Medulla oblongata (tissue), 1 donor: Measurements from ENCODE around the gene POPDC2.

ENCODE experiments used
- DNase-seq: peaks from one replicate; pipeline ENCODE4 v3.0.0-alpha.2; 2015; ENCODE audit errors: extremely low spot score

The POPDC2 gene

DNA sequence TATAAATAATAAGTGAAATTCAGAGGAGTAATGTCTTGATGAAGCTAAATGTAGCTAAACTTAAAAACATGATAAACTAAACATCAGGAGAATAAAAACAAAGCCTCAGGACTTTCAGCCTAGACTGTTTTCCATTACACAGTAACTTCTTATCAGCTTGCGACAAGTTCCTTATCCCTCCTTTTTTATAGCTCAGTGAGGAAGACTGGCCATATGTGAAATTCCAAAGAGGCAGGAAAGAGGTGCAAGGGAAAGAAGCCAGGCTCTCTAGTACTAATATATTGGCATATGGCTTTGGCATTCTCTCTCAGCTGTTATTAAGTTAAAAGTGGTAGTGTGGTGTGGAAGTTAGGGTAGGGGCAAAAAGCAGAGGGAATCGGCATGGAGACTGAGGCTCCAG lies 12.4 kb upstream of the POPDC2 start:
- no peak for DNase-seq

DNA sequence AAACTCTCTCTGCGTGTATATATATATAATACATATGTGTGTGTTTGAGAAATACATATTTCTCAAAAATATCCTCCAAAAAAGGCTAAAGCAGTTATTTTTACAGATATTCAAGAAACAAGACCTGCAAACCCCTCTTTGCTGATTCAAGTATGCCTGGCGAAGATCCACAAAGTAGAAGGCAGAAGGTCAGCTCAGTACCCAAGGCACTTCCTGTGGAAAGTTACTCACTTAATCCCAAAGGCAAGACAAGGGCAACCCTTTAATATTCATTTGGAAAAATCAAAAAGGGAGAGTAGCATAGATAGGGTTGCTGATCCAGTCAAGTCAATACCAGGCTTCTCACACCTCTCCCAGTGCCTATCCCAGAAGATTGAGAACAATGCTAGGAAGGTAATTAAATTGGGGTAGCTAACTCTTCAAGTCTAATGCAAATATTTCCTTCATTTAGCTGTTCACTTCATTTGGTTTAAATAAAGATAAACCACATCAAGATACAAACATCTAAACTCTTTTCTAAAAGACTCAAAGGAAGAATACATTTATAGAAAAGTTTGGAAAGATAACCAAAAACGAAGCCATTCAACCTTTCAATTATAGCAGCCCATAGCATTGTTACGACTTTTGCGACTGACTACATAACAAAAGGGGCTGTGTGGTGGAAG lies 9.6 kb upstream of the POPDC2 start:
- no peak for DNase-seq

DNA sequence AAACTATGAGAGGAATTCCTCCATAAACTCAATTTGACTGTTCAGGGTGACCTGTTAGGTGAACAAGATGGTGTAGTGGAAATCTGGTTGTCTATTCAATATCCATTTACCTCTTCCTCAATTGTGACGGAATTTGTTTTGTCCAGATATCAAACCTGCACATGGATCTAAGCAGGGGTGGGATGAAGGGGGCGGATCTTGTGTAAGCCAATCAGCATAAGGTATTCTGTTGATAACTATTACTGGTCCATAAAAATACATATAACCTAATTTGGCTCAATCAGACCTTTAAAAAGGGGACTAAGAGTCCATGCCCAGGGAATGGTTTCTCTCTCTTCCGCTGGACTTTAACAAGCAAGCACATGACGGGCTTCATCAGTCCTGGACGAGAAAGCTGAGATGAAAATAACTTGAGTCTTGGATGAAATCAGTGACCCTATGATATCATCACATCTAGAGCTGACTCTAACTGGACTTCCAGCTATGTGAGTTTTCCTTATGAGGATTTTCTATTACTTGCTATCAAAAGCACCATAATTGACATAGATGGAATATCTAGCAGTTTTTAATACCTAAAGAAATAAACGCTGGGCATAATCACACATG lies 5.7 kb upstream of the POPDC2 start:
- DNase-seq: no peak

DNA sequence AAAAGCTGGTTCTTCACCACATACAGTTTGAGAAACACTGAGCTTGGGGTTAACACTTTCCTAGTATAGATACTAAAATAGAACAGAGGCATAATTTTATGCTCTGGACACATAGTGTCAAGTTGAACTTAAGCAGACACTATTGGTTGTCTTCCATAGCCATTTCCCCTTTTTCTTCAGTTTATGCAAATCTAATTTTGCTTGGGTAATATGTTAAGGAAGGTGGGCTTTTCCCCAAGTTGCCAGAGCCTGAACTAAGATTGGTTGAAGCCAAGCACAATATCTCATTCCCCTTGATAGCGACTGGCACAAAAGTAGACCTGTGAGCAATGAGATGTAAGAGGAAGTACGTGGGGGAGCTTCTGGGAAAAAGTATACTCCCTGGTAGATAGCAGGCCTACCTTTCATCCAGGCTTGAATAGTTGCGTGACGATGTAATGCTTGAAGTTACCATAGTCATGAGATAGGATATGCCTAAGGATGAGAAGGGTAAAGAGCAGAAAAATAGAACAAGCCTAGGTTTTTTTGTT lies 4.5 kb upstream of the POPDC2 start:
- no peak for DNase-seq

DNA sequence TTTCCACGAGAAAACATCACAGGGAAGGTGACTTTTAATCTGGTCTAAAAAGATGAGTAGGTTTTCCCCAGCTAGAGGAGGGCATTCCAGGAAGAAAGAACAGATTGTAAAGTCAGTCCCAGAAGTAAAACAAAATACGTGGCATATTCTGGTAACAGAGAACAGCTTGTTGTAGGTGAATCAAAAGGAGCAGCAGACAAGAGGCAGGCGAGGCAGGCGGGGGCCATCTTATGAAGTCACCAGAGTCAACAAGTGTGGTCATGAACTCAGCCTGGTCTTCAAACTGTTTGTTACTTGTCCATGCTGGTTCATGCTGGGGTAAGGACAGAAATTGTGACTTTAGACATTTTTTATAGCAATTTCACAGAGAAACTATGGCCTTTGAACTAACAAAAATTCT lies 4.0 kb upstream of the POPDC2 start:
- no peak for DNase-seq

DNA sequence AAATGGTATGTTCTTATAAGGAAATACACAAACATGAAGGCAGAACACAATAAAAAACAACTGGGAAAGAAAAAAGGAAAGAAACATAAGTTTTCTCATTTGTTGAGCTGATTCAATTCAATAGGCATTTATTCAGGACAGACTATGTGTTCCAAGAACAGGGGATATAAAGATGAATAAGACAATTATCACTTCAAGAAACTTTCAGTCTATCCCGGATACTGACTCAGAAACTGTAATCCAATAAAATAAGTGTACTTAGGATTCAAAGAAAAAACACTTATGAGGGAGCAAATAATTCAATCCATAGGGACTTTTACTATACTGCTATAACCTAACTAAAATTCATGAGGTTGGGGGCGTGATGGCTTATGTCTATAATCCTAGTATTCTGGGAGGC lies 3.5 kb upstream of the POPDC2 start:
- no peak for DNase-seq

DNA sequence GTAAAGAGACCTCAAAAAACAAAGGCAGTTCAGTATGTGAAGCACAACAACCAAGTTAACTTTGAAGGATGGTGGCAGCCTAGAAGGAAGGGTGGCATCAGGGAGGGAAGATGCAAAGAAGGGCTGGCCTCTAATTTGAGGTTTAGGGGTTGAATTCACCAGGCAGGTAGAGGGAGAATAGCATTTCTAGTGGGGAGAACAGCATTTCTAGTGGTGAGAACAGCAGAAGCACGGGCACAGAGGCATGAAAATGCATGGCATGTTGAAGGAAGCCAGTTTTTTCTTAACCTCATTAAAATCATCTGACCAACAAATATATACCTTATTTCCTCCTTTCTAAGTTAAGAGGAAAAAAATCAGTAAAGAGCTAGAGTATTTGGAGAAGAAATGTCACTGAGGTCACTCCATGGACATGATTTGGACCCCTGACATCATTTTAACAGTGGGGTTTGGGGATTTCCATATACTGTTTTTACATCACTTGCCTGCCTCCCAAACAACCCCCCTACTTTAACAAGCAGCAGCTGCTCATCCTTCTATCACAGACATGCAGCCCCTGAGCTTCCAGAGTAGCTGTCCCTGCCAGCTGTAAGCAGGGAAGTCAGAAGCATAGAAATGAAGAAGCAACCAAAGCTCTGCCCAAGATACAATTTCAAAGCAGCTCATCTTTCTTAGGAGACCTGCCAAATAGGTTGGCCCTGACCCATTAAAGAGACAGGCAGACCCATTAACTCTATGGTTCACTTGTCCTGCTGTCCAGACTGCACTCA lies 2.4 kb upstream of the POPDC2 start:
- DNase-seq: no peak

DNA sequence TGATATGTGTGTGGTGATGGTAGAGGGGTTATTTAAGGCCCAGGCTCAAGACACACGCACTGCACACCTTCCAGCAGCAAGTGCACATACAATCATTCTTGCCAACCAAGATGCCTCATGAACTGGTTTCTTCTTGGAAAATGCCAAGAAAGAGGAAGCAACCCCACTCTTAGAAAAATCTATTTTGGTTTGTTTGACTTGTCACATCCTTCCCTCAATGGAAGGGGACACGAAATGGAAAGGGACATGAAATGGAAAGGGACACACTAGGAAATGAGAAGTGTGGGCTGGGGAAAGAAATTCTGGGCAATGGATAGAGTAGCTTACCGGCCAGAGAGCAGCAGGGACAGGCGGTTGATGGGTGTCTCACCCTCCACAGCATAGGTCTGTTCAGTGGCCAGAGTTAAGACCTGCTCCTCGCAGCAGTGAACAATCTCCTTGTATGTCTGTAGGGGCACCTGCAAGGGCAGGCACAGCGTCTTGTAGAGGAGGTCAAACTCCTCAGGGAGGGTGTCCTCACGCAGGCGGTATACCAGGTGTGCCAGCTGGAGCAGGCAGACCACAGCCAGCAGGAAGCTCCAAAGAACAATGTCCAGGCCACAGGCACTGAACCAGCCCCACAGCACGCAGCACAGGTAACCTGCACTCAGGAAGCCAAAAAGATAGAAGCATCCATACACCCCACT lies 640 bp downstream of the POPDC2 start:
- peak; percentile 26 for DNase-seq

DNA sequence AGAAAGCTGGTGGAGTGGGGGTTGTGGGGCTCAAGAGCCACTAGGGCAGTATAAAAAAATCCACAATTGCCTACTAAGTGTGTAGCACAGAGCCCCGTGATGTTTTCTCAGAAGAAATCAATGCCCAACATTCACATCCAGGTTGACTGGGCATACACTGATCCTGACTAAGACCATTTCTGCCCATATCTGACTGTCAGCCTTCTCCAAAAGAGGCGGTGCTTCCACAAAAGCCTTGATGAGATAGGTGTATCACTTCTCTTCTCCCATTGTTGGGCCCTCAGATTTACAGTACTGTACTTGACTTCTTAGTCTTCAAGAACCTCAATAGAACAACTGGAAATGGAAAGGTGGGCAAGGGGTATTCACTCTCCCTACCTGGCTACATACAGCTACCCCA lies 1.4 kb downstream of the POPDC2 start:
- no peak for DNase-seq

DNA sequence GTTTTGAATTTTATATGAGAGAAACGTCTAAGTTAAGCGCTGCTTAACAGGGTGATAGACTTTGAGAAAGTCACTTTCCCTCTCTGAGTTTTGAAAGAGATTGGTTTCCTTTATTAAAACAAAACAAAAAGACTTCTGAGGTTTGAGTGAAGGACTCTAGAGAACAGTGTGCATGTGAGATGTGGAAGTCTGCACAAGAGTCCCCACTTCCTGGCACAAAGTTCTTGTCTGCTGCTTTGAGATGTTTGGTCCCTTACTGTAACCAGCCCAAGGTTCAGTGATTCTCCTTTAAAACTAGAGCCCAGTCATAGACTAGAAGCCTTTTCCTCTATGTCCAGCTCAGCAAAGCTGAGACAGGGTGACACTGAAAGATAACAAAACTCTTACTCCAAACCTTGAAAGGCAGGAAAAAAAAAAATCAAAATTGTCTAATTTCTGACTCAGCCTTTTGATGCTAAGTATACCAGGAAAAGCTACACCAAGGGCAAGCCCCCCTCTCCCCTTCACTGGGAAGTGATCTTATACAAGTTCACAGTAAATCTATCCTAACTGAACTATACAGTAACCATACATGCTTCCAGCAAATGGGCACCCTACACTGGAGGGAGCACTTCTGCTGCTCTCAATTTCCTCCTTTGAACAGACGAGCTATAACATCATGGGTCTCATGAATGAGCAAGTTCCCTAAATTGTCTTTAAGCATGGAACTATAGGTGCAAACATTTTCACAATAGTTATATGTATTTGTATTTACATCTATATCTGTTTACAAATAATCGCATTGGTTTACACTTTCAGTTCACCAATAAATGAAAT lies 2.3 kb downstream of the POPDC2 start:
- DNase-seq: peak; percentile 56

DNA sequence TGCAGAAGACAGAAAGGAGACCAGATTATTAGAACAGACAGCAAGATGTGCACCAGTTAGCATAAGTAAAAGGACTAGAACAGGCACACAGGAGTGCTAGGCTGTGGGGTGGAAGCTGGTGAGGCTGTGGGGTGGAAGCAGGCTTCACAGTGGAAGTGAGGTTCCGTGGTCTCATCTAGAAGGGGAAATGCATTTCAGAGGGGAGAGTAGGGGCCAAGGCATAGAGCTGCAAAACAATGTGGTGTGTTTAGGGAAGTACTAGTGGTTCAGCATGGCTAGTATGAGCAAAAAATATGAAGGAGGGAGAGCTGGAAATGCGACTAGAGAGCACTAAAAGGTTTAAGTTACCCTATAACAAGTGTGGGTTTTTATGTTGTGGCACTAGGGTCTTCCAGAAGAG lies 6.5 kb downstream of the POPDC2 start:
- no peak for DNase-seq

DNA sequence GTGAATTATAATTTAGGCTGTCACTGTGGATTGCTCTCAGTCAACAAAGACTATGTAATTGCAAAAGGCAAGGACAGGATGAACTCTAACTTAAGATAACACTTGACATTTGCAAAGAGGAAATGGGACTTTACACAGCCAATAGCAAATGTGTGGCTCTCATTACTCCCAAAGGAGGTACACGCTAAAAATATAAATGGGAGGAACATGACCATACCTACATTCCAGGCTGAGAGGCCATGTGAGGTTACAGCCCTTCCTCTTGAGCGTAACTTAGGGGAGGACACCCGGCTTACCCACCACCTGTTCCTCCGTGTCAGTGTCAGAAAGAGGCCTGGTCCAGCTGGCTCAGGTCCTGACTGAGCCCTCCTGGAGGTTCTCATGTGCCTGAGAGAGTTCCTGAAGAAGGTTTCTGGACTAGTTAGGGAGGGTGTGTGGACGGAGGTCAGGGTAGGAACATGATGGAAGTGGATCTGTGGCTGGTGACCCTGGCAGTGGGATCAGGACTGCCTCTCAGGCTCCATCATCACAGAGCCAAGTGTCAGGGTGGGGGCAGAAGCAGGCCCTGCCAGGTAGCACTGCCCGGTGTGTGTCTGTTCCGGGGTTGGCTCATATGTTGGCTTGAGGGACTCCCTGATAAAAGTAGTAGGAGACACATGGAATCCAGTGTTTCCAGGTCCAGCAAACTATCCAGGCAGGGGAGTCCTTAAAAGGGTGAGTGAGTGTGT lies 7.9 kb downstream of the POPDC2 start:
- no peak for DNase-seq

DNA sequence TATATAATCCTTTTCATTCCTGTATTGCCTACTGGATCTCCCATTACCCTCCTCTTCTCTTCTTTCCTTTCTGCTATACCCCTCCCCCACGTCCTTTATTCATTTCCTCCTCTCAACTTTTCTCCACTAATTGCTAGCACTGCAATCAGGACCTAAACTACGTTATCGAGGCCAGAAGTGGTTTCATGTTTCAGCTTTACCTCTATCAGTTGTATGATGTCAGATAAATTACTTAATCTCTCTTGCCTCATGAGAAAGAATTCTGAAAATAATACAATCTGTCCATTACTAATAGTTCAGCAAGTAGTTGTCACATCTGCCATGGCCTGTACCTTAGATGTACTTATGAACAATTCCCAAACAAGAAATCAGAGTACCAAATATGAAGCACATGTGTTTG lies 10.6 kb downstream of the POPDC2 start:
- no peak for DNase-seq

DNA sequence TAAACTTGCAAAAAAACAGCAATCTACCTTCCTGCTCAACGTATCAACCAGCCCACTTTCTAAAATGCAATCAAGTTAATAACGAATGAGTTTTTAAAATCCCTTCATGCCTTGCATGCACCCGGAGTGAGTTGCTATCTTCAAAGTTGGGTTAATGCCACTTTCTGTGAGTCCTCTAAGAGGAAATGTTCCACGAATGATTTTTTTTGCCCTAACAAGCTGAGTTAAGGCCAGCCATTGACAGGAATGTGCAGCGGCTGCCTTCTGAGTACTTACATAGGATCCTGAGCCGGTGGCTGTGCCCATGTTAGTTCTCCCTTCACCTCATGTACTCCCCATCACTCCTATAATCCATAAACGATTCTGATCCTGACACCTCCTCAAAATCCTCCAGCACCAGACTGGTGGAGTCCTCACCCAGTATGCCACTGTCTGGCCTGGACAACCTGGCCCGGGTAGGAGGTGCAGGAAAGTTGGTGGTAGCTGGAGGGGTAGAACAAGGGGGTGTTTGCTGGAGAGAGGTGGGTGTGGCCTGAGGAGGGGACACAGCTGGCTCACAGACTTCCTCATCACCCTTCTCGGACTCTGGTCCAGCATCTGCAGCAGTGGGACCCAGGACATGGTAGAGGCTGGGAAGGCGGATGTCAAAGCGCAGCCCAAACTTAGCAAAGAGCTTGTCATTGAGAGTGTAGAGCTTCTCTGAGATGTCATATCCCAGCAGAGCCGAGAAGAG lies 12.4 kb downstream of the POPDC2 start:
- DNase-seq: no peak

DNA sequence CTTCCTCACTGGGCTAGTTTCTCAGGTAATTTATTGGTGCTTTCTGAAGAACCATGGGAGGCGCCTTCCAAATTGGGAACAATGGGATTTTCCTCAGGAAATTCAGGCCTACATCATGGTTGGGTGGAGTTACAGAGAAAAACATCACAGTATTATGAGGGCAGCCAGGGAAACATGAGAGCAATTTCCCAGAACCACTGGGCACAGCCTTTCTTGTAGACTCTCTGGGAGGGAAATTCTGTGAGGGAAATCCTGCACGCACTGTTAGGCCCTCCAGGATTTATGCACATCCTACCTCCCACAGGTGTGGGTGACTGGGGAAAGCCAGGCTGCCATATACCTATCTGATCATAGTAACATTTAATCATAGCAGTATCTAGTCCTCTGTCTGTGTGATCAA lies 13.2 kb downstream of the POPDC2 start:
- no peak for DNase-seq

DNA sequence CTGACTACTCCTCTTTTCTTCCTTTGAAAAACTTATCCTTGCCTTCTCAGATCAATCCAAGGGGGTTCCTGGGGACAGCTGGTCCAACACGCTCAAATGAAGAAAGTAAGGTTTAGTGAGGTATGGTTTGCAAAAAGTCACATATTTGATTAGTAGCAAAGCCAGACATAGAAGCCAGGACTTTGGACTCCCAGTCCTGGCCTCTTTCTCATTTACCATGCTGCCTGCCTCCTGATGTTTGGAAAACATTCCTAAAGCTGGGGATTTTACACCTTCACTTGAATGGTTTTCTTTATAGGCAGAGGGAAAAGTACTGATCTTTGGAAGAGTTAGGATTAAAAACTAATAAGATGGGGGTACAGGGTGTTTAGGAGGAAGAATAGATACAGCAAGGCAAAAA lies 14.6 kb downstream of the POPDC2 start:
- DNase-seq: no peak

DNA sequence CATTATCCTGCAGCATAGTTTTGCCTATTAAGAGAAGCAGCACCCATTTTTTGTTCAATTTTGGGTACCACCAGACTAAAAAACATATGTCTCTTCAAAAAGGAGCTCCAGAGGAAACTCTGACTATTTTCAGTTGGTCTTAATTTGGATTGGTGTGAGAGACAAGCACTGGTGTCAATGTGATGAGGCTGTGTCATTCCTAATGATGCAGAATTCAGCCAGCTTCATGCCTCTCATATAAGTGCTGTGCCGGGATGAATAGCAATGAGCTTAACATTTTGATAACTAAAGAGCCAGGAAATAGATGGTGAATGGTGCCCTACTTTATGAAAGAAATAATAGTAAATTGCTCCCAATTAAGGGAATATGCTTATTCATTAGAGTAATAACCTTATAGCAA lies 15.9 kb downstream of the POPDC2 start:
- no peak for DNase-seq

DNA sequence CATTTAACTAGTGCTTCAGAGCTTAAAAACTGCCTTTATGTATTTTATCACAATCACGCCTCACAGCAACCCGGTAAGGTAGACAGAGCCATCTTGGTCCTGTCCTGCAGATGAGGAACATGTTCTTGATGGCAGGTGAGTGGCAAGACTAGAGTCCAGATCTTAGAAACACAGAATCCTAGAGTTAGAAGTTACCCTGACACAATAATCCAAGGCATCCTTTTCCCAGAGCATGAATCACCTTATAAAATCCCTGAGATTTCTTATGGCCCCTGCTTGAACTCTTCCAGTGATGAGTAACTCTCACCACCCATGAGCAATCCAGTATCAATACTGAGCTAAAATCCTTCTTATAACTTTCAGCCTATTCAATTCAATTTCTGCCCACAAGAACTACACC lies 16.9 kb downstream of the POPDC2 start:
- DNase-seq: no peak

DNA sequence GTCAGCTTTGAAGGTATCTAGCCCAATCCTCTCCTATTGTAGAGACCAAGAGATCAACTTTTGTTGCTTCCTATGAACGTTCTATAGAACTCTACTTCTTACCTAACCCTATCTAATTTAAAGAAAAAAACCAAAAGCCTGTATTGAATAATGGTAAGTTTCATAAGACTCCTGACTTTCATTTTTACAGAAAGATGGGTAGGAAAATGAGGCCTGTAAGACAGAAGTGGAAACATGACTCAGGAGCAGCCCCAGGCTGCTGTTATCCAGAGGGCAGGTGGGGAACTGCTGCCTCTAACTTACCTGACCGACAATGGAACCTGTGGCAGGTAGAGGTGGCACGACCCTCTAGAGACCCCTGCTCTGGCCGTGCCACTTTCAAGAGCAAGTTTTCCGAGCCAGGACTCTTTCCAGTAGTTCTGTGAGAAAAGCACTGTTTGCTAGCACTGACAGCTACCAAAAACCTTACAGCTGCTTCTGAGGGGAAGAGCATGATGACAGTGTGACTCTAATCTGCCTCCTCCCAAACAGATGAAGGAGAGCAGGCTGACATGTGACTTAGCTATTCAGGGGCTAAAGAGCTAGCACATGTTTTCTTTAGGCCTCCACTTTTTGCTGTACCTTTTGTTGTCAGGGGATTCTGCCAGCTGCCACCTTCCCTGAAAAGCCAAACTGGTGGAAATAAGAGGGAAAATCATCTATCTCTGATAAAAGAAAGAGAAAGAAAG lies 17.5 kb downstream of the POPDC2 start:
- peak; percentile 12 for DNase-seq
